Body of pancreas (tissue), 4 donors: ENCODE data around the gene MAN2A2.
A peak's percentile ranks its signal among the peaks of the same experiment; 100 is the strongest.

Source experiments
- POLR2A ChIP-seq, 3 donors: fragments of 450-650 bp; IDR thresholded peaks; one replicate each; pipeline ENCODE4 v1.6.1; 2016; ENCODE audit warnings: antibody characterized with exemption in 3 of 3, mild to moderate bottlenecking in 2 of 3
- TF ChIP-seq, protein P1 (sequence below), 7 experiments: fragments of 450-650 bp in 4 of 7; fragments of 200-600 bp in 3 of 7; sonication (generic) in 3 of 7; IDR thresholded peaks; one replicate each; pipeline ENCODE4 v1.5.1; 2016 to 2019; ENCODE audit warnings: antibody characterized with exemption in 7 of 7

DNA sequence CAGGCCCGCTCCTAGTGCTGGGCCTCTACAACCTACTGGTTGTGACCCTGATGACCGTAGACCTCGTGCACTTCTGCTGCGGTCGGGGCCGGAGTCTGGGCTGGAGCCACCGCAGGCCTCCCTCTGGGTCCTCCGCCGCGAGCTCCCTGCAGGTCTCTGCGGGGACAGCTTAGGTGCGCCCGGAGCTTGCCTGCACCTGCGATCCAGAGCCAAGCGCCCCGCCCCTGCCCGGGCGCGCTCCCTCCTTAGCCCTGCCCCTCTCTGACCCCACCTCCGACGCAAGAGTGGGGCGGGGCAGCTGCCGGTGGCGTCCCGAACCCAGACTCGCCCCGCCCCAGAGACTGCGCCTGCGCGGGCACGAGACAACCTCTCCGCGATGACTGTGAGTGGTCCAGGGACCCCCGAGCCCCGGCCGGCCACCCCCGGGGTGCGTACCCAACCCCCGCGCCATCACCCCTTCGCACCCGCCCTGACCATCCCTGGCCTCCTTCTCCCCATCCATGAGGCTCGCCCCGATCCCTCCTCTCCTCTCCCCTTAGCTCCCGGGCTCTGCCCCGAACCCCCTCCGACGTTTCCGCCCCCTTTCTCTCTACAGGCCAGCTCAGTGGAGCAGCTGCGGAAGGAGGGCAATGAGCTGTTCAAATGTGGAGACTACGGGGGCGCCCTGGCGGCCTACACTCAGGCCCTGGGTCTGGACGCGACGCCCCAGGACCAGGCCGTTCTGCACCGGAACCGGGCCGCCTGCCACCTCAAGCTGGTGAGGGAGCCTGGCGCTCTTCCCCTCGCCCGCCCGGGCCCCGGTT, 32.0 kb downstream of the MAN2A2 start, which contains the start of gene UNC45A:
- TF ChIP-seq, protein P1, sequence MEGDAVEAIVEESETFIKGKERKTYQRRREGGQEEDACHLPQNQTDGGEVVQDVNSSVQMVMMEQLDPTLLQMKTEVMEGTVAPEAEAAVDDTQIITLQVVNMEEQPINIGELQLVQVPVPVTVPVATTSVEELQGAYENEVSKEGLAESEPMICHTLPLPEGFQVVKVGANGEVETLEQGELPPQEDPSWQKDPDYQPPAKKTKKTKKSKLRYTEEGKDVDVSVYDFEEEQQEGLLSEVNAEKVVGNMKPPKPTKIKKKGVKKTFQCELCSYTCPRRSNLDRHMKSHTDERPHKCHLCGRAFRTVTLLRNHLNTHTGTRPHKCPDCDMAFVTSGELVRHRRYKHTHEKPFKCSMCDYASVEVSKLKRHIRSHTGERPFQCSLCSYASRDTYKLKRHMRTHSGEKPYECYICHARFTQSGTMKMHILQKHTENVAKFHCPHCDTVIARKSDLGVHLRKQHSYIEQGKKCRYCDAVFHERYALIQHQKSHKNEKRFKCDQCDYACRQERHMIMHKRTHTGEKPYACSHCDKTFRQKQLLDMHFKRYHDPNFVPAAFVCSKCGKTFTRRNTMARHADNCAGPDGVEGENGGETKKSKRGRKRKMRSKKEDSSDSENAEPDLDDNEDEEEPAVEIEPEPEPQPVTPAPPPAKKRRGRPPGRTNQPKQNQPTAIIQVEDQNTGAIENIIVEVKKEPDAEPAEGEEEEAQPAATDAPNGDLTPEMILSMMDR (IDR thresholded peaks at IDR 0.05), result peak in 1 of 7 experiments; percentile 17
- TF ChIP-seq POLR2A (IDR thresholded peaks at IDR 0.05), result peak; percentile 87 to 92 (median 90)
